SK-N-SH treated with all-trans-retinoic acid at 6 μM for 48 hours (cell line): ENCODE data around the gene CCSER1.

Experiments
- ATAC-seq: fragments of 200-7000 bp; cut with Tn5 transposase; 3 replicates; pipeline ENCODE4 v1.9.1; 2020; ENCODE audit warnings: mild to moderate bottlenecking, moderate library complexity
- BACH2 ChIP-seq: fragments of 250-450 bp; sonication (Bioruptor Pico); IDR thresholded peaks from 2 replicates; pipeline ENCODE4 v1.9.0; 2021; ENCODE audit warnings: mild to moderate bottlenecking, borderline replicate concordance
- CREB5 ChIP-seq: fragments of 250-450 bp; sonication (Bioruptor Pico); IDR thresholded peaks from 2 replicates; pipeline ENCODE4 v1.5.1; 2020; ENCODE audit warnings: low read depth, mild to moderate bottlenecking, moderate library complexity
- CSDC2 ChIP-seq: fragments of 250-450 bp; sonication (Bioruptor Pico); IDR thresholded peaks from 2 replicates; pipeline ENCODE4 v1.5.0; 2020; ENCODE audit warnings: mild to moderate bottlenecking, moderate library complexity
- CSRNP3 ChIP-seq: fragments of 250-450 bp; sonication (Bioruptor Pico); IDR thresholded peaks from 2 replicates; pipeline ENCODE4 v1.5.1; 2021; ENCODE audit warnings: mild to moderate bottlenecking, moderate library complexity
- ESRRG ChIP-seq: fragments of 250-450 bp; sonication (Bioruptor Pico); IDR thresholded peaks from 2 replicates; pipeline ENCODE4 v1.6.1; 2021; ENCODE audit warnings: mild to moderate bottlenecking
- GLIS3 ChIP-seq: fragments of 250-450 bp; sonication (Bioruptor Pico); IDR thresholded peaks from 2 replicates; pipeline ENCODE4 v1.5.0; 2020; ENCODE audit warnings: mild to moderate bottlenecking, moderate library complexity
- ISL1 ChIP-seq: fragments of 250-450 bp; sonication (Bioruptor Pico); IDR thresholded peaks from 2 replicates; pipeline ENCODE4 v2.1.2; 2022; ENCODE audit warnings: mild to moderate bottlenecking, moderate library complexity
- OSR1 ChIP-seq: fragments of 250-450 bp; sonication (Bioruptor Pico); IDR thresholded peaks from 2 replicates; pipeline ENCODE4 v1.8.0; 2022; ENCODE audit warnings: moderate library complexity, mild to moderate bottlenecking, inconsistent platforms
- POU6F1 ChIP-seq: fragments of 250-450 bp; sonication (Bioruptor Pico); IDR thresholded peaks from 2 replicates; pipeline ENCODE4 v1.8.0; 2021; ENCODE audit warnings: low read depth, mild to moderate bottlenecking, moderate library complexity, borderline replicate concordance
- PPARA ChIP-seq: fragments of 250-450 bp; sonication (Bioruptor Pico); IDR thresholded peaks from 2 replicates; pipeline ENCODE4 v1.5.0; 2020; ENCODE audit warnings: mild to moderate bottlenecking, borderline replicate concordance
- RARB ChIP-seq: fragments of 250-450 bp; sonication (Bioruptor Pico); IDR thresholded peaks from 2 replicates; pipeline ENCODE4 v1.8.0; 2021; ENCODE audit warnings: mild to moderate bottlenecking, moderate library complexity
- SNAI2 ChIP-seq: fragments of 250-450 bp; sonication (Bioruptor Pico); IDR thresholded peaks from 2 replicates; pipeline ENCODE4 v1.5.0; 2020; ENCODE audit warnings: mild to moderate bottlenecking, moderate library complexity
- TCF4 ChIP-seq: fragments of 250-450 bp; sonication (Bioruptor Pico); IDR thresholded peaks from 2 replicates; pipeline ENCODE4 v1.8.0; 2021; ENCODE audit warnings: mild to moderate bottlenecking, moderate library complexity, borderline replicate concordance
- TOX ChIP-seq: fragments of 250-450 bp; sonication (Bioruptor Pico); IDR thresholded peaks from 2 replicates; pipeline ENCODE4 v1.8.0; 2021; ENCODE audit warnings: mild to moderate bottlenecking, moderate library complexity, borderline replicate concordance
- TSHZ2 ChIP-seq: fragments of 250-450 bp; sonication (Bioruptor Pico); IDR thresholded peaks from 2 replicates; pipeline ENCODE4 v1.5.0; 2020; ENCODE audit warnings: mild to moderate bottlenecking, moderate library complexity
- ZC3H10 ChIP-seq: fragments of 250-450 bp; sonication (Bioruptor Pico); IDR thresholded peaks from 2 replicates; pipeline ENCODE4 v1.5.1; 2021; ENCODE audit warnings: mild to moderate bottlenecking, moderate library complexity
- ZFP3 ChIP-seq: fragments of 250-450 bp; sonication (Bioruptor Pico); IDR thresholded peaks from 2 replicates; pipeline ENCODE4 v1.5.0; 2020; ENCODE audit warnings: mild to moderate bottlenecking, moderate library complexity
- ZFP30 ChIP-seq: fragments of 450-650 bp; formaldehyde crosslinking; IDR thresholded peaks from 2 replicates; pipeline ENCODE4 v1.5.0; 2022; ENCODE audit warnings: mild to moderate bottlenecking, moderate library complexity
- ZNF565 ChIP-seq: fragments of 450-650 bp; formaldehyde crosslinking; conservative IDR thresholded peaks from 2 replicates; pipeline ENCODE4 v1.5.0; 2020; ENCODE audit warnings: low read depth, mild to moderate bottlenecking, moderate library complexity
- ZNF70 ChIP-seq: fragments of 450-650 bp; formaldehyde crosslinking; IDR thresholded peaks from 2 replicates; pipeline ENCODE4 v1.5.0; 2020; ENCODE audit warnings: mild to moderate bottlenecking, moderate library complexity
- ZNF8 ChIP-seq: fragments of 450-650 bp; formaldehyde crosslinking; IDR thresholded peaks from 2 replicates; pipeline ENCODE4 v1.5.0; 2020; ENCODE audit warnings: mild to moderate bottlenecking, moderate library complexity

CCSER1 gene

GRCh38 chr4:91226867-91227266 is 1099.7 kb downstream of the CCSER1 start:
- no peak for ATAC-seq
- TF ChIP-seq GLIS3 (CRISPR knock-in tag) (no peak), ZNF70 (no peak), ESRRG (no peak), ZC3H10 (CRISPR knock-in tag) (no peak), POU6F1 (CRISPR knock-in tag) (no peak), ISL1 (CRISPR knock-in tag) (no peak), TCF4 (CRISPR knock-in tag) (no peak), OSR1 (CRISPR knock-in tag) (no peak), ZFP3 (no peak), ZNF8 (CRISPR knock-in tag) (no peak), CSDC2 (no peak), BACH2 (CRISPR knock-in tag) (no peak), ZFP30 (no peak), TOX (CRISPR knock-in tag) (no peak), CREB5 (CRISPR knock-in tag) (no peak), SNAI2 (CRISPR knock-in tag) (no peak)

GRCh38 chr4:91228659-91229058 is 1101.5 kb downstream of the CCSER1 start:
- ATAC-seq: no peak
- TF ChIP-seq ZNF70: no peak
- no peak for TF ChIP-seq ZFP30
- TF ChIP-seq TSHZ2 (CRISPR knock-in tag): no peak
- no peak for TF ChIP-seq SNAI2 (CRISPR knock-in tag)
- no peak for TF ChIP-seq GLIS3 (CRISPR knock-in tag)
- TF ChIP-seq ESRRG: no peak
- TF ChIP-seq RARB: no peak
- TF ChIP-seq CSRNP3 (CRISPR knock-in tag): no peak
- TF ChIP-seq ZNF565 (CRISPR knock-in tag): no peak

- ATAC-seq: no peak
- no peak for TF ChIP-seq RARB
- no peak for TF ChIP-seq ESRRG
- no peak for TF ChIP-seq ISL1 (CRISPR knock-in tag)
- TF ChIP-seq CSRNP3 (CRISPR knock-in tag): no peak
- TF ChIP-seq ZNF70: no peak
- no peak for TF ChIP-seq PPARA
- TF ChIP-seq TSHZ2 (CRISPR knock-in tag): no peak
Measured at GRCh38 chr4:91233164-91233563, 1106.0 kb downstream of the CCSER1 start.
